GM19468 (cell line): ENCODE measurements around the gene SLC26A11.
"Not testable (repeated sequence)": the region's sequence is repeated elsewhere in the genome, so short reads cannot be mapped to it uniquely, and the experiment has no call there.

Source experiments
- ATAC-seq: cut with Tn5 transposase; IDR thresholded peaks from one replicate; pipeline ENCODE4 v1.9.1; 2021; ENCODE audit warnings: mild to moderate bottlenecking, moderate library complexity, moderate number of reproducible peaks; ENCODE audit not compliant: unreplicated experiment; ENCODE audit errors: extremely low read depth

Gene SLC26A11

GRCh38 chr17:80195671-80196529 is 24.3 kb upstream of the SLC26A11 start:
- no peak for ATAC-seq

GRCh38 chr17:80196652-80197051 is 23.6 kb upstream of the SLC26A11 start:
- ATAC-seq, result no peak

- ATAC-seq, result no peak
These were observed 22.0 kb upstream of the SLC26A11 start for GRCh38 chr17:80198144-80198661.

GRCh38 chr17:80199295-80199694 is 20.9 kb upstream of the SLC26A11 start:
- not testable (repeated sequence) for ATAC-seq

- no peak for ATAC-seq
These were observed 18.8 kb upstream of the SLC26A11 start for GRCh38 chr17:80201446-80201845.

GRCh38 chr17:80202197-80202596 is 18.0 kb upstream of the SLC26A11 start:
- no peak for ATAC-seq

GRCh38 chr17:80203471-80203963 is 16.7 kb upstream of the SLC26A11 start:
- ATAC-seq, result no peak

GRCh38 chr17:80204626-80205468 is 15.4 kb upstream of the SLC26A11 start:
- no peak for ATAC-seq

GRCh38 chr17:80205811-80206210 is 14.4 kb upstream of the SLC26A11 start:
- ATAC-seq, result no peak

GRCh38 chr17:80208050-80208449 is 12.2 kb upstream of the SLC26A11 start:
- ATAC-seq, result no peak

- no peak for ATAC-seq
These were observed 10.5 kb upstream of the SLC26A11 start for GRCh38 chr17:80209765-80210164.

- no peak for ATAC-seq
These were observed 9.7 kb upstream of the SLC26A11 start for GRCh38 chr17:80210348-80211108.

- no peak for ATAC-seq
These were observed 8.1 kb upstream of the SLC26A11 start for GRCh38 chr17:80212109-80212508.

- ATAC-seq, result no peak
These were observed 7.7 kb upstream of the SLC26A11 start for GRCh38 chr17:80212511-80212910.

- ATAC-seq, result no peak
These were observed 7.1 kb upstream of the SLC26A11 start for GRCh38 chr17:80212962-80213642.

GRCh38 chr17:80213643-80213975 is 6.6 kb upstream of the SLC26A11 start:
- no peak for ATAC-seq

GRCh38 chr17:80214012-80214877 is 6.0 kb upstream of the SLC26A11 start:
- ATAC-seq, result no peak

- ATAC-seq, result no peak
These were observed 5.4 kb upstream of the SLC26A11 start for GRCh38 chr17:80214878-80215210.
